H1 (cell line): Measurements from ENCODE around the gene CPPED1. TPM values are rescaled to one million over a fixed set of nuclear protein-coding genes. Genes with fewer than 3 reads are reported as not detected.

Experiments
- CTCF ChIA-PET: fragments of 300-600 bp; sonication (Branson Sonifier 250); formaldehyde crosslinking; loops from one replicate; lab custom pipeline; 2021; ENCODE audit not compliant: partially characterized antibody; lab: Charles Lee
- POLR2A ChIA-PET: fragments of 300-600 bp; sonication (Branson Sonifier 250); formaldehyde crosslinking; loops from one replicate; lab custom pipeline; 2021; ENCODE audit warnings: inconsistent platforms; ENCODE audit not compliant: partially characterized antibody; lab: Charles Lee
- DNase-seq, 2 experiments: peaks; one replicate each; pipeline versions ENCODE4 v3.0.0 to v3.0.0-alpha.2; 2010 to 2022; ENCODE audit warnings: low spot score in 2 of 2, low read depth in 1 of 2, mixed read lengths in 1 of 2
- FAIRE-seq: peaks from 2 replicates; lab custom pipeline; 2011; peaks lifted over from hg19 to GRCh38; lab: Jason Lieb, UNC
- H2AFZ ChIP-seq: 2 replicates; pipeline ENCODE4 v1.8.1; 2012; ENCODE audit warnings: low read length, inconsistent platforms
- H2AK5ac ChIP-seq: 2 replicates; pipeline ENCODE4 v1.6.1; 2013; ENCODE audit warnings: low read depth, low read length
- H2BK120ac ChIP-seq: replicated peaks from 2 replicates; pipeline ENCODE3; 2013; ENCODE audit warnings: low read depth, low read length, inconsistent platforms
- H2BK12ac ChIP-seq: 2 replicates; pipeline ENCODE4 v1.6.1; 2013; ENCODE audit warnings: low read depth, low read length
- H2BK15ac ChIP-seq: 2 replicates; pipeline ENCODE4 v1.6.1; 2013; ENCODE audit warnings: low read length
- H2BK20ac ChIP-seq: 2 replicates; pipeline ENCODE4 v1.6.1; 2013; ENCODE audit warnings: low read length
- H2BK5ac ChIP-seq: 2 replicates; pipeline ENCODE4 v1.6.1; 2013; ENCODE audit warnings: low read depth, low read length
- H3K14ac ChIP-seq: 2 replicates; pipeline ENCODE4 v1.6.1; 2013; ENCODE audit warnings: inconsistent platforms; ENCODE audit not compliant: insufficient read length
- H3K18ac ChIP-seq: 2 replicates; pipeline ENCODE4 v1.6.1; 2013; ENCODE audit warnings: low read length; ENCODE audit errors: extremely low read depth
- H3K23ac ChIP-seq: 2 replicates; pipeline ENCODE4 v1.6.1; 2013; ENCODE audit warnings: inconsistent platforms; ENCODE audit not compliant: insufficient read length
- H3K23me2 ChIP-seq: 2 replicates; pipeline ENCODE4 v1.6.1; 2013; ENCODE audit warnings: low read depth, low read length
- H3K27ac ChIP-seq: 2 replicates; pipeline ENCODE4 v1.6.1; 2011; ENCODE audit warnings: low read depth, low read length, inconsistent platforms
- H3K27me3 ChIP-seq, 4 experiments: replicated peaks in 1 of 4; 1 replicate in 1 of 4; 2 replicates in 3 of 4; pipeline versions ENCODE4 v1.6.1 to v1.8.1; 2011 to 2013; ENCODE audit warnings: low read length in 3 of 4, mild to moderate bottlenecking in 3 of 4, inconsistent platforms in 2 of 4, mixed read lengths in 2 of 4, moderate library complexity in 1 of 4; ENCODE audit not compliant: control insufficient read depth in 3 of 4, insufficient read depth in 3 of 4; ENCODE audit errors: extremely low read depth in 1 of 4
- H3K36me3 ChIP-seq, 4 experiments: 2 replicates each; pipeline versions ENCODE4 v1.6.1 to v1.8.1; 2011 to 2013; ENCODE audit warnings: mild to moderate bottlenecking in 4 of 4, low read length in 3 of 4, moderate library complexity in 2 of 4, control low read depth in 1 of 4, inconsistent platforms in 1 of 4; ENCODE audit not compliant: insufficient read depth in 4 of 4, control insufficient read depth in 2 of 4
- H3K4ac ChIP-seq: replicated peaks from 2 replicates; pipeline ENCODE3; 2013; ENCODE audit warnings: low read length, low read depth, mixed read lengths, inconsistent platforms; ENCODE audit not compliant: insufficient read length
- H3K4me1 ChIP-seq, 4 experiments: replicated peaks in 1 of 4; 1 replicate in 1 of 4; 2 replicates in 3 of 4; pipeline versions ENCODE4 v1.6.1 to v1.8.1; 2011 to 2013; ENCODE audit warnings: low read length in 3 of 4, inconsistent platforms in 2 of 4, mixed read lengths in 1 of 4; ENCODE audit not compliant: insufficient read depth in 4 of 4, control insufficient read depth in 3 of 4
- H3K4me2 ChIP-seq, 2 experiments: 2 replicates each; pipeline versions ENCODE4 v1.6.1 to v1.8.1; 2011 to 2013; ENCODE audit warnings: low read depth in 2 of 2, low read length in 2 of 2, control low read depth in 1 of 2, inconsistent platforms in 1 of 2, mild to moderate bottlenecking in 1 of 2; ENCODE audit not compliant: insufficient read depth in 1 of 2
- H3K4me3 ChIP-seq, 4 experiments: fragments of 200-600, 300-600 bp in 1 of 4; sonication (generic), shearing (Covaris generic), sonication (Bioruptor Twin) in 1 of 4; 2 replicates each; pipeline versions ENCODE4 v1.5.1 to v1.8.1; 2011 to 2016; ENCODE audit warnings: low read length in 4 of 4, low read depth in 3 of 4, control low read depth in 2 of 4, inconsistent platforms in 2 of 4, mild to moderate bottlenecking in 2 of 4, mixed read lengths in 1 of 4, moderate library complexity in 1 of 4; ENCODE audit not compliant: insufficient read depth in 2 of 4; ENCODE audit errors: extremely low read depth in 1 of 4
- H3K56ac ChIP-seq: replicated peaks from 2 replicates; pipeline ENCODE3; 2013; ENCODE audit warnings: low read depth, mild to moderate bottlenecking, mixed read lengths, low read length, inconsistent platforms; ENCODE audit not compliant: insufficient read length
- H3K79me1 ChIP-seq: 2 replicates; pipeline ENCODE4 v1.6.1; 2013; ENCODE audit warnings: low read depth, low read length, control low read depth
- H3K79me2 ChIP-seq, 2 experiments: 2 replicates each; pipeline versions ENCODE4 v1.6.1 to v1.8.1; 2012 to 2013; ENCODE audit warnings: low read length in 2 of 2, mild to moderate bottlenecking in 2 of 2, inconsistent platforms in 1 of 2; ENCODE audit not compliant: insufficient read depth in 2 of 2, control insufficient read depth in 1 of 2
- H3K9ac ChIP-seq, 4 experiments: replicated peaks in 1 of 4; 1 replicate in 1 of 4; 2 replicates in 3 of 4; pipeline versions ENCODE4 v1.6.1 to v1.8.1; 2011 to 2013; ENCODE audit warnings: low read depth in 3 of 4, low read length in 3 of 4, control low read depth in 2 of 4, mild to moderate bottlenecking in 2 of 4, moderate library complexity in 2 of 4, inconsistent platforms in 1 of 4; ENCODE audit errors: extremely low read depth in 1 of 4
- H3K9me3 ChIP-seq, 2 experiments: 2 replicates each; pipeline versions ENCODE4 v1.6.1 to v1.8.1; 2012 to 2013; ENCODE audit warnings: mild to moderate bottlenecking in 2 of 2, moderate library complexity in 2 of 2, control low read depth in 1 of 2, inconsistent platforms in 1 of 2, low read depth in 1 of 2, low read length in 1 of 2, mixed read lengths in 1 of 2; ENCODE audit not compliant: insufficient read depth in 2 of 2
- H4K20me1 ChIP-seq, 2 experiments: replicated peaks in 1 of 2; 2 replicates each; pipeline versions ENCODE3 to v1.8.1; 2011 to 2013; ENCODE audit warnings: inconsistent platforms in 2 of 2, low read length in 2 of 2, mild to moderate bottlenecking in 1 of 2; ENCODE audit not compliant: insufficient read depth in 2 of 2, control insufficient read depth in 1 of 2
- H4K5ac ChIP-seq: 2 replicates; pipeline ENCODE4 v1.6.1; 2013; ENCODE audit warnings: low read length, low read depth, mixed read lengths, inconsistent platforms; ENCODE audit not compliant: insufficient read length
- H4K8ac ChIP-seq: 2 replicates; pipeline ENCODE4 v1.8.0; 2013; ENCODE audit warnings: mild to moderate bottlenecking, moderate library complexity, low read length, inconsistent platforms; ENCODE audit not compliant: insufficient read depth; ENCODE audit errors: extremely low read depth
- H4K91ac ChIP-seq: replicated peaks from 2 replicates; pipeline ENCODE3; 2013; ENCODE audit warnings: low read length, mixed read lengths, inconsistent platforms; ENCODE audit not compliant: insufficient read length
- EP300 ChIP-seq, 2 experiments: IDR thresholded peaks; 1 replicate in 1 of 2; 2 replicates in 1 of 2; pipeline ENCODE4 v1.6.1; 2011 to 2012; ENCODE audit warnings: low read depth in 2 of 2, low read length in 2 of 2, mild to moderate bottlenecking in 2 of 2, borderline replicate concordance in 1 of 2, inconsistent platforms in 1 of 2, moderate library complexity in 1 of 2
- EZH2 ChIP-seq: fragments of 200-600 bp; sonication (generic); IDR thresholded peaks from 2 replicates; pipeline ENCODE4 v1.7.1; 2012; ENCODE audit warnings: low read depth, mild to moderate bottlenecking, moderate library complexity, low read length, inconsistent platforms; ENCODE audit not compliant: severe bottlenecking
- KDM5A ChIP-seq: fragments of 200-600 bp; IDR thresholded peaks from 2 replicates; pipeline ENCODE4 v1.7.1; 2012; ENCODE audit warnings: mild to moderate bottlenecking, low read length, inconsistent platforms, mixed read lengths
- POLR2A ChIP-seq, 2 experiments: IDR thresholded peaks; 1 replicate in 1 of 2; 2 replicates in 1 of 2; pipeline ENCODE4 v1.6.1; 2011; ENCODE audit warnings: low read depth in 2 of 2, low read length in 2 of 2, mild to moderate bottlenecking in 2 of 2; ENCODE audit errors: control extremely low read depth in 1 of 2
- SP1 ChIP-seq: IDR thresholded peaks from 2 replicates; pipeline ENCODE4 v1.6.1; 2011; ENCODE audit warnings: low read depth, low read length
- WGBS, 2 experiments: shearing (Covaris generic) in 1 of 2; methylation state at CpG; one replicate each; pipeline versions ENCODE4 v1.1.6 to v1.1.7; 2013 to 2015; ENCODE audit warnings: low lambda C conversion rate in 2 of 2, mixed read lengths in 2 of 2, inconsistent platforms in 1 of 2, low coverage in 1 of 2, missing lambda C conversion rate in 1 of 2; ENCODE audit not compliant: insufficient replicate concordance in 2 of 2, insufficient coverage in 1 of 2, insufficient read length in 1 of 2; ENCODE audit errors: extremely low coverage in 1 of 2, missing lambda C conversion rate in 1 of 2; 5-methylcytosine and 5-hydroxymethylcytosine counted together
- polyA plus RNA-seq, 7 experiments: library from polyadenylated mRNA; depleted of rRNA in 3 of 7; stranded (reverse) in 5 of 7; unstranded in 2 of 7; fragments of >200 nt in 5 of 7; fragments of 200-250 nt in 2 of 7; gene quantifications; 1 replicate in 5 of 7; 2 replicates in 1 of 7; 4 replicates in 1 of 7; pipeline versions ENCODE4 v1.2.1 to v1.2.3, GENCODE V29; 2011 to 2013; ENCODE audit warnings: missing spikeins in 2 of 7, mixed read lengths in 2 of 7
- total RNA-seq: library from RNA; stranded (reverse); fragmentation: NEBNext Ultra II Directional; extraction: Animal tissue kit (Norgen Biotek cat#: 25700); gene quantifications from 2 replicates; pipeline ENCODE4 v1.2.1, GENCODE V29; 2021

CPPED1 gene
- total and polyA plus RNA-seq, 2 of the 8 experiments (the other 6 are each of a cell fraction or from before 2014, with no cell fraction given), result 3.5 to 11.2 TPM

DNA sequence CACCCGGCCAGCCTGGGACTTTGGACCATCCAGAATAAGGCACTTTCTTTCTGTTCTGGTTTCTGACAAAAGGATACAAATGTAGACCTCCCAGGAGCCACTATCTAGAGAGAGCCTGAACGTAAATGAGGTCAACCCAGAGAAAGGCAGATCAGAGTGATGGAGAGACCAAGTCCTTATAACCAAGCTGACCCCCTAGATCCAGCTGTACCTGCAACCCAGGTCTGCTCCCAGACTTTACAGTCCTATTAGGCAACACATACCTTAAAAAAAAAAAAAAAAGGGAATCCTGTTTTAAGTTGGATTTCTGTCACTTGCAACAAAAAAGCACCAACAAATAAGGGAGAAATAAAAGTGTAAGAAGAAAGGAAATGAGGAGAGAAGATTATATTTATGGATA lies 23.2 kb downstream of the CPPED1 start:
- H4K8ac ChIP-seq, result no peak overlapping the region
- H4K5ac ChIP-seq, result no peak overlapping the region
- no peak overlapping the region for H2BK15ac ChIP-seq
- no peaks in the 10 kb centered on the region for H3K79me2 ChIP-seq
- POLR2A ChIA-PET, result interaction anchor here (1.2 kb wide), 1 partner anchor 18 kb away, joined by 3 read pairs; no protein-coding TSS in a partner anchor
- no peak overlapping the region for H2BK12ac ChIP-seq
- H3K4me2 ChIP-seq, result no peak overlapping the region
- H4K91ac ChIP-seq, result no peak overlapping the region
- no peak overlapping the region for H3K23ac ChIP-seq
- no peak overlapping the region for H2BK20ac ChIP-seq
- DNase-seq (no peak), FAIRE-seq (no peak)
- no peak overlapping the region for H2AK5ac ChIP-seq
- no peak overlapping the region for H3K56ac ChIP-seq
- CTCF ChIA-PET, result interaction anchor here (0.7 to 5.2 kb wide), 3 partner anchors 9 to 17 kb away, joined by 3 to 26 read pairs (median 3); no protein-coding TSS in a partner anchor
- H3K4ac ChIP-seq, result no peak overlapping the region
- H3K18ac ChIP-seq, result no peak overlapping the region
- no peak overlapping the region for H3K4me3 ChIP-seq
- no peak overlapping the region for H3K14ac ChIP-seq
- H3K36me3 ChIP-seq, result no peaks in the 10 kb centered on the region; a peak in 2 of 8 replicates
- no peak overlapping the region for H3K27ac ChIP-seq
- H2BK5ac ChIP-seq, result no peak overlapping the region
- no peak overlapping the region for H2BK120ac ChIP-seq
- H2AFZ ChIP-seq, result no peak overlapping the region
- H3K4me1 ChIP-seq, result no peaks in the 10 kb centered on the region
- no peaks in the 10 kb centered on the region for H3K23me2 ChIP-seq
- no peaks in the 10 kb centered on the region for H3K27me3 ChIP-seq
- no peak overlapping the region for H3K9ac ChIP-seq
- H3K9me3 ChIP-seq, result no peaks in the 10 kb centered on the region
- TF ChIP-seq POLR2A (IDR thresholded peaks at IDR 0.05; ENCODE audit: control extremely low read depth in 1 of 2, low read depth in 2 of 2, low read length in 2 of 2) (no peak), KDM5A (no peak), EP300 (IDR thresholded peaks at IDR 0.05; ENCODE audit: borderline replicate concordance in 1 of 2, low read depth in 2 of 2, low read length in 2 of 2) (no peak), SP1 (no peak), EZH2 (no peak)
- WGBS, 2 experiments, result 94% methylated on average over 2 of the region's 2 CpGs; no CpG with 5 or more reads in 1 of the 2 experiments
- no peaks in the 10 kb centered on the region for H4K20me1 ChIP-seq
- H3K79me1 ChIP-seq, result no peaks in the 10 kb centered on the region
